Chondrocyte (in vitro differentiated cells): ENCODE results near the gene CAV3. TPM values are rescaled to one million over a fixed set of nuclear protein-coding genes. Genes with fewer than 3 reads are reported as not detected.
"Not testable (repeated sequence)": the region's sequence is repeated elsewhere in the genome, so short reads cannot be mapped to it uniquely, and the experiment has no call there.

Experiments used
- DNase-seq: peaks from one replicate; pipeline ENCODE4 v3.0.0; 2021; ENCODE audit warnings: mixed read lengths, low spot score
- H3K27ac Mint-ChIP-seq: one replicate; pipeline ENCODE4 v1.8.0; 2021; ENCODE audit warnings: mild to moderate bottlenecking, moderate library complexity, mixed read lengths; ENCODE audit not compliant: unreplicated experiment
- H3K27me3 Mint-ChIP-seq: 2 replicates; pipeline ENCODE4 v1.8.0; 2021; ENCODE audit warnings: low read depth, mixed read lengths
- H3K36me3 Mint-ChIP-seq: 2 replicates; pipeline ENCODE4 v1.8.0; 2021; ENCODE audit warnings: low read depth, mixed read lengths
- H3K4me1 Mint-ChIP-seq: 2 replicates; pipeline ENCODE4 v1.8.0; 2021; ENCODE audit warnings: low read depth, mild to moderate bottlenecking, mixed read lengths
- H3K4me3 Mint-ChIP-seq: one replicate; pipeline ENCODE4 v1.8.0; 2021; ENCODE audit warnings: mild to moderate bottlenecking, moderate library complexity, mixed read lengths; ENCODE audit not compliant: unreplicated experiment
- H3K9me3 Mint-ChIP-seq: 2 replicates; pipeline ENCODE4 v1.8.0; 2021; ENCODE audit warnings: low read depth, mixed read lengths
- CTCF ChIP-seq: fragments of 200-600 bp; sonication (generic); IDR thresholded peaks from 2 replicates; pipeline ENCODE4 v1.5.0; 2021; ENCODE audit warnings: antibody characterized with exemption, mild to moderate bottlenecking, moderate library complexity
- total RNA-seq: library from RNA; stranded (reverse); gene quantifications from 3 replicates; pipeline ENCODE4 v1.2.1, GENCODE V29; 2021

CAV3 gene
- total RNA-seq, 1 donor from 2014 or later: not detected

GRCh38 chr3:8709801-8710507 is 23.6 kb upstream of the CAV3 start:
- H3K27me3 Mint-ChIP-seq: no peaks in the 10 kb centered on the region
- no peak for DNase-seq
- peaks cover 31% of the 10 kb centered on the region for H3K4me1 Mint-ChIP-seq
- TF ChIP-seq CTCF: no peak
- peaks cover 3% of the 10 kb centered on the region for H3K36me3 Mint-ChIP-seq
- no peak overlapping the region for H3K4me3 Mint-ChIP-seq
- H3K9me3 Mint-ChIP-seq: peaks cover 11% of the 10 kb centered on the region
- no peak overlapping the region for H3K27ac Mint-ChIP-seq

GRCh38 chr3:8712045-8712907 is 21.3 kb upstream of the CAV3 start:
- peaks cover 31% of the 10 kb centered on the region for H3K4me1 Mint-ChIP-seq
- no peak overlapping the region for H3K4me3 Mint-ChIP-seq
- no peaks in the 10 kb centered on the region for H3K36me3 Mint-ChIP-seq
- H3K9me3 Mint-ChIP-seq: peaks cover 2% of the 10 kb centered on the region
- H3K27me3 Mint-ChIP-seq: no peaks in the 10 kb centered on the region
- no peak for DNase-seq
- peak overlapping the region; percentile 74 for H3K27ac Mint-ChIP-seq
- no peak for TF ChIP-seq CTCF

- peaks cover 4% of the 10 kb centered on the region for H3K9me3 Mint-ChIP-seq
- H3K27ac Mint-ChIP-seq: peak overlapping the region; percentile 74
- DNase-seq: no peak
- H3K4me1 Mint-ChIP-seq: peaks cover 31% of the 10 kb centered on the region
- no peaks in the 10 kb centered on the region for H3K27me3 Mint-ChIP-seq
- no peaks in the 10 kb centered on the region for H3K36me3 Mint-ChIP-seq
- no peak overlapping the region for H3K4me3 Mint-ChIP-seq
- no peak for TF ChIP-seq CTCF
These were observed 20.7 kb upstream of the CAV3 start for GRCh38 chr3:8712908-8713255.

GRCh38 chr3:8713901-8714759 is 19.5 kb upstream of the CAV3 start:
- peaks cover 31% of the 10 kb centered on the region for H3K4me1 Mint-ChIP-seq
- H3K4me3 Mint-ChIP-seq: no peak overlapping the region
- TF ChIP-seq CTCF: peak; percentile 57
- H3K27me3 Mint-ChIP-seq: no peaks in the 10 kb centered on the region
- H3K27ac Mint-ChIP-seq: no peak overlapping the region
- DNase-seq: no peak
- H3K36me3 Mint-ChIP-seq: peaks cover 1% of the 10 kb centered on the region
- peaks cover 7% of the 10 kb centered on the region for H3K9me3 Mint-ChIP-seq

- H3K9me3 Mint-ChIP-seq, H3K36me3 Mint-ChIP-seq, H3K27me3 Mint-ChIP-seq, H3K4me3 Mint-ChIP-seq, H3K27ac Mint-ChIP-seq, DNase-seq: not testable (repeated sequence)
- peaks cover 24% of the 10 kb centered on the region for H3K4me1 Mint-ChIP-seq
These were observed 17.8 kb upstream of the CAV3 start for GRCh38 chr3:8715757-8716156.
